ENCODE results near the gene TMEM259.
A peak's percentile ranks its signal among the peaks of the same experiment; 100 is the strongest.

Gene TMEM259

GRCh38 chr19:1015061-1015781 is 5.7 kb downstream of the TMEM259 start:
- no peak for DNase-seq

GRCh38 chr19:1014161-1015060 is 6.5 kb downstream of the TMEM259 start:
- DNase-seq: no peak

- DNase-seq: no peak
These were observed 7.7 kb downstream of the TMEM259 start for GRCh38 chr19:1013218-1013617.

GRCh38 chr19:1012334-1012733 is 8.6 kb downstream of the TMEM259 start:
- DNase-seq: no peak

GRCh38 chr19:1011831-1012333 is 9.0 kb downstream of the TMEM259 start:
- no peak for DNase-seq

GRCh38 chr19:1010586-1011510 is 10.1 kb downstream of the TMEM259 start:
- DNase-seq: no peak

GRCh38 chr19:1009981-1010538 is 10.9 kb downstream of the TMEM259 start:
- no peak for DNase-seq

- no peak for DNase-seq
These were observed 11.6 kb downstream of the TMEM259 start for GRCh38 chr19:1009041-1009980.

GRCh38 chr19:1008268-1009040 is 12.5 kb downstream of the TMEM259 start:
- no peak for DNase-seq

GRCh38 chr19:1007399-1008251 is 13.3 kb downstream of the TMEM259 start:
- no peak for DNase-seq

- DNase-seq: no peak
These were observed 14.1 kb downstream of the TMEM259 start for GRCh38 chr19:1006711-1007398.

GRCh38 chr19:1004803-1005664 is 15.9 kb downstream of the TMEM259 start:
- no peak for DNase-seq

- DNase-seq: no peak
These were observed 16.6 kb downstream of the TMEM259 start for GRCh38 chr19:1004204-1004802.

- DNase-seq: no peak
These were observed 17.6 kb downstream of the TMEM259 start for GRCh38 chr19:1003283-1003682.

GRCh38 chr19:1002600-1002999 is 18.3 kb downstream of the TMEM259 start:
- DNase-seq: no peak

- peak; percentile 91 for DNase-seq
These were observed 19.3 kb downstream of the TMEM259 start for GRCh38 chr19:1001538-1002166.
